HUES6 (cell line): Measurements from ENCODE around the gene CARNS1.
"Not testable (repeated sequence)": the region's sequence is repeated elsewhere in the genome, so short reads cannot be mapped to it uniquely, and the experiment has no call there.

ENCODE experiments used
- H3K27ac ChIP-seq: 2 replicates; pipeline ENCODE4 v1.7.0; 2013; ENCODE audit warnings: low read depth, mild to moderate bottlenecking, low read length, inconsistent platforms
- H3K27me3 ChIP-seq: 2 replicates; pipeline ENCODE4 v1.6.1; 2013; ENCODE audit warnings: low read length; ENCODE audit not compliant: control insufficient read depth, insufficient read depth
- H3K36me3 ChIP-seq: 2 replicates; pipeline ENCODE4 v1.6.1; 2013; ENCODE audit warnings: low read length; ENCODE audit not compliant: control insufficient read depth, insufficient read depth
- H3K4me1 ChIP-seq: 2 replicates; pipeline ENCODE4 v1.6.1; 2013; ENCODE audit warnings: low read length; ENCODE audit not compliant: control insufficient read depth, insufficient read depth
- H3K4me3 ChIP-seq: 2 replicates; pipeline ENCODE4 v1.5.1; 2013; ENCODE audit warnings: low read depth, low read length
- H3K9ac ChIP-seq: one replicate; pipeline ENCODE4 v1.6.1; 2013; ENCODE audit warnings: mild to moderate bottlenecking, low read length
- H3K9me3 ChIP-seq: 2 replicates; pipeline ENCODE4 v1.6.1; 2013; ENCODE audit warnings: low read depth, low read length; ENCODE audit not compliant: control insufficient read depth, insufficient read depth

Gene CARNS1

DNA sequence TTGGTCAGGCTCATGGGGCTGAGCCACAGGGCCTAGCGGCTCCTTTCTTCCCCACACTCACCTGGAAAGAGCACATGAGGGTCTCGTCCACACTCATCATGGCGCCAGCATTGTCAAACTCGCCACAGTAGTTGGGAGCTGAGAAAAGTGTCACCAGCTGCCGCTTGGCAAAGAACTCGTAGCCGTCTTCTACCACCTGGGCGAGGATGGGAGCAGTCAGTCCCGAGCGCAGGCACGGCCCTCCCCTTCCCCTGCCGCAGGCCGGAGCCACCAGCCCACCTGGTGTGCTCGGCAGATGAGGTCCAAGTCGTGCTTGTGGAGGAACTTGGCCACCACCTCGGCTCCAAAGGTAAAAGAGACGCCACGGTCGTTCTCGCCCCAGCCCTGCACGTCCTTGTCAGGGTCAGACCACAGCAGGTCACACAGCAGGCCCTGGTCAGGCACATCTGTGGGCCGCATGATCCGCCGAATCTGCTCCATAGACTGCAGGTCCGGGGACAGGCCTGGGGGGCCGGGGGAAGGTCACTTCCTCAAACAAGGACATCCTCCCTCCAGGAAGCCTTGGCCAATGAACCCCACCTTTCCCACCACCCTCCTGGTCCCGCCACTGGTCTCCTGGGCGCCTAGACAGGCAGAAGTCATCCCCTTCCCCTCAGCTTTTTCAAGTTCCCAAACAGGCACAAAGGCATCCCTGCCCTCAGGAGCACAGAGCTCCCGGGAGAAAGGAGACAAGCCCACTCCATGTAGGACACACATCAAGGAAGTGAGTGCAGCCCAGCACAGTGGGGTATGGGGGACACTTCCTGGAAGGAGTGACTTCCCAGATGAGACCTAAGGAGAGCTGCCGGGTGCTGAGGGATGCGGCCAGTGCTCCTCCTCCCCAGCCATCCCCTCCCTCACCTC lies 16.6 kb upstream of the CARNS1 start:
- H3K4me1 ChIP-seq = peaks cover 32% of the 10 kb centered on the region
- no peak overlapping the region for H3K9ac ChIP-seq
- no peak overlapping the region for H3K27ac ChIP-seq
- H3K36me3 ChIP-seq = peaks cover 50% of the 10 kb centered on the region
- no peak overlapping the region for H3K4me3 ChIP-seq
- no peaks in the 10 kb centered on the region for H3K27me3 ChIP-seq
- H3K9me3 ChIP-seq = no peaks in the 10 kb centered on the region

DNA sequence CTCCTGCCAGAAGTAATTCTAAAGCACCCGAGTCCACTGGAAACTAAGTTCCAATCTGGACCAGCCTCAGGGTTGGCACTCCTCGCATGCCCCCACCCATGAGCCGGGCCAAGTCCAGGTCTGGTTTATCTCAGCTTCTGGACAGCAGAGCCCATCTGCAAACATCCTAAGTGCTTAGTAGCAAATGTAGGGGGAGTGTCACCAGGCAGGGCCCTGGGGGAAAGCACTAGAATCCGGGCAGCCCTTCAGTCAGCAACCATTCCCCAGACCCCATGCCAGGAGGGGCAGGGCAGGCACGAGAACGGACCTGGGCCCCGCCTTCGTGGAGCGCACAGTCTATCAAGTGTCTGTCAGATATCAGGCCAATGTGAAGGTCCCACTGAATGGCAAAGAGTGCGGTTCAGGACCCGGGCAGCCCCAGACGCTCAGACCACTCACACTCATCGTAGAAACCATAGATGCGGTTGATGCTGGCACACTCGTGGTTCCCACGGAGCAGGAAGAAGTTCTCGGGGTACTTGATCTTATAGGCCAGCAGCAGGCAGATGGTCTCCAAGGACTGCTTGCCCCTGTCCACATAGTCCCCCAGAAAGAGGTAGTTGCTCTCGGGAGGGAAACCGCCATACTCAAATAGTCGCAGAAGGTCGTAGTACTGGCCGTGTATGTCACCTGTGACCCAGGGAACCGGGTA lies 15.1 kb upstream of the CARNS1 start:
- Histone ChIP-seq H3K4me3 (peak overlapping the region; percentile 85), H3K36me3 (peaks cover 42% of the 10 kb centered on the region), H3K9me3 (no peaks in the 10 kb centered on the region), H3K4me1 (peaks cover 32% of the 10 kb centered on the region), H3K27me3 (no peaks in the 10 kb centered on the region), H3K9ac (peak overlapping the region; percentile 90), H3K27ac (no peak overlapping the region; the same call in 1 of the 2 replicates)

DNA sequence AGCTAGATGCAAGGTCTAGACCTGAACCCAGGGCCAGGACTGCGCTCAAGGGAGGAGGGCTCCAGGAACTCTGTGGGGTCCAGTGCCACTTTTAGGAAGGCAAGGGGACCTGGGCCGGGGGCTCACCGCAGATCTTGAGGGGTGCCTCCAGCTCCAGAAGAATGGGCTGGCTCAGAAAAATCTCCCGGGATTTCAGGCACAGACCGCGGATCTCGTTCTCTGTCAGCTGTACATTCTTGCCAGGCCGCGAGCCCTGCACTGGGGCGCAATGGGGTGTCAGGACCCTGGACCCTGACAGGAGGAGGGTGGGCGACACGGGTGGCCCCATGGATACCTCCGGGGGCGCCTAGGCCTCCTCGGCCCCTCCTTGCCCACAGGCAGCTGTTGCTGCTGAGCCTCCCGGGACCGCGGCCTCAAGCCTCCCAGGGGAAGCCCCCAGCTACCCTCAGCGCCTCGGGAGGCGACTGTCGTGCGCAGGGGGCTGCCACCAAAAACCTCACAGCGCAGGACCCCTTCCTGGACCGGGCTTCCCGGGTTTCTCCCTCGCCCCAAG lies 14.5 kb upstream of the CARNS1 start:
- Histone ChIP-seq H3K36me3 (peaks cover 37% of the 10 kb centered on the region), H3K27ac (peak overlapping the region; percentile 89), H3K9me3 (no peaks in the 10 kb centered on the region), H3K27me3 (no peaks in the 10 kb centered on the region), H3K4me3 (peak overlapping the region; percentile 85), H3K9ac (peak overlapping the region; percentile 90), H3K4me1 (peaks cover 30% of the 10 kb centered on the region)

GRCh38 chr11:67401495-67402191 lies 13.8 kb upstream of the CARNS1 start, which contains the start of gene PPP1CA:
Gene PPP1CA (minus strand): TSS chr11:67401858. CDS start chr11:67401782, 76 bp downstream.
- peak within 1 kb of the TSS; percentile 90 for H3K9ac ChIP-seq
- H3K27me3 ChIP-seq = no peaks in the 10 kb centered on the region
- H3K27ac ChIP-seq = peak within 1 kb of the TSS; percentile 89
- peak within 1 kb of the TSS; percentile 85 for H3K4me3 ChIP-seq
- no peaks in the 10 kb centered on the region for H3K9me3 ChIP-seq
- peaks cover 23% of the 10 kb centered on the region for H3K4me1 ChIP-seq
- H3K36me3 ChIP-seq = peaks cover 33% of the 10 kb centered on the region

- H3K27ac ChIP-seq = peak overlapping the region; percentile 59; the same call in 1 of the 2 replicates
- H3K9ac ChIP-seq, H3K9me3 ChIP-seq, H3K27me3 ChIP-seq: not testable (repeated sequence)
- peaks cover 30% of the 10 kb centered on the region for H3K36me3 ChIP-seq
- peak overlapping the region; percentile 33 for H3K4me3 ChIP-seq
- peaks cover 20% of the 10 kb centered on the region for H3K4me1 ChIP-seq
These were observed 13.2 kb upstream of the CARNS1 start for GRCh38 chr11:67402192-67402839.

- H3K27ac ChIP-seq, H3K27me3 ChIP-seq, H3K4me3 ChIP-seq, H3K9ac ChIP-seq, H3K9me3 ChIP-seq: not testable (repeated sequence)
- H3K36me3 ChIP-seq = peaks cover 23% of the 10 kb centered on the region
- peaks cover 15% of the 10 kb centered on the region for H3K4me1 ChIP-seq
These were observed 12.4 kb upstream of the CARNS1 start for GRCh38 chr11:67403085-67403484.

- no peak overlapping the region for H3K4me3 ChIP-seq
- H3K9ac ChIP-seq = no peak overlapping the region
- no peaks in the 10 kb centered on the region for H3K27me3 ChIP-seq
- peaks cover 7% of the 10 kb centered on the region; the same call in 1 of the 2 replicates for H3K36me3 ChIP-seq
- no peak overlapping the region for H3K27ac ChIP-seq
- no peaks in the 10 kb centered on the region for H3K9me3 ChIP-seq
- H3K4me1 ChIP-seq = peaks cover 15% of the 10 kb centered on the region
These were observed 10.8 kb upstream of the CARNS1 start for GRCh38 chr11:67404515-67405195.

DNA sequence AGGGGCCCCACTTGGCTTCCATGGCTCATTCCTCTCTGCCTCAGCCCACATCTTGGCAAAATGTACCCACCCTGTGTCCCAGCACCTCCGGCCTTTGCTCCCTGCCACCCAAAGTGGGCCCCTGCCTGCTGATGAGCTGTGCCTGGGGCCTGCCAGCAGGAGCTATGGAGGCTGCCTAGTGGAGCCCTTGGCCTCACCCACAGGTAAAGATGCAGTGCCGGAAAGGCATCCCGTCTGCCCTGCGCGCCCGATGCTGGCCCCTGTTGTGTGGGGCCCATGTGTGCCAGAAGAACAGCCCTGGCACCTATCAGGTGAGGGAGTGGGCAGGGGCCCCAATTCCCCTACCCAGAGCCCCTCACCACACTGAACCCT lies 10.3 kb upstream of the CARNS1 start:
- Histone ChIP-seq H3K9me3 (no peaks in the 10 kb centered on the region), H3K36me3 (peaks cover 4% of the 10 kb centered on the region; the same call in 1 of the 2 replicates), H3K27ac (no peak overlapping the region), H3K9ac (no peak overlapping the region), H3K4me1 (peaks cover 17% of the 10 kb centered on the region), H3K27me3 (no peaks in the 10 kb centered on the region), H3K4me3 (no peak overlapping the region)

GRCh38 chr11:67405688-67406339 lies 9.7 kb upstream of the CARNS1 start:
- H3K9me3 ChIP-seq = no peaks in the 10 kb centered on the region
- H3K36me3 ChIP-seq = no peaks in the 10 kb centered on the region
- no peak overlapping the region for H3K9ac ChIP-seq
- no peak overlapping the region for H3K4me3 ChIP-seq
- H3K4me1 ChIP-seq = peaks cover 17% of the 10 kb centered on the region
- no peak overlapping the region for H3K27ac ChIP-seq
- H3K27me3 ChIP-seq = no peaks in the 10 kb centered on the region
